ENCODE data around the gene TAGLN3.

DNA sequence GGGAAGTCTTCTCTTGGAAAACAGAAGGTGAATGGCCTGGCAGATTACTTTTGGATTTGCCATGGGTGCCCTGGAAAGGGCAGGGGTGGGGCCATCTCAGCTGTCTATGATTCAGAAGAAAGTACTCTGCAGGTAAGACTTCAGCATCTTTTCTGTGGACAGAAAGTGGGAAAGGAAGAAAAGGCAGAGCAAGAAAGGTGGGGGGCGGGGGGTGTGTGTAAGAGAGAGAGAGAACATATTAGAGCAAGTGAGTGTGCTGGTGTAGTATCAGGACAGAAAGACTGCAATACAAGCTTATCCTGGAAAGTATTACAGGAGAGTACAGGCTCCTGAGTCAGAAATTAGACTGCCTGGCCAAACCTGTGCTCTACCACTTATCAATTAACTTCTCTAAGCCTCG is 5.5 kb downstream of the TAGLN3 start:
- TF ChIP-seq, protein P1, sequence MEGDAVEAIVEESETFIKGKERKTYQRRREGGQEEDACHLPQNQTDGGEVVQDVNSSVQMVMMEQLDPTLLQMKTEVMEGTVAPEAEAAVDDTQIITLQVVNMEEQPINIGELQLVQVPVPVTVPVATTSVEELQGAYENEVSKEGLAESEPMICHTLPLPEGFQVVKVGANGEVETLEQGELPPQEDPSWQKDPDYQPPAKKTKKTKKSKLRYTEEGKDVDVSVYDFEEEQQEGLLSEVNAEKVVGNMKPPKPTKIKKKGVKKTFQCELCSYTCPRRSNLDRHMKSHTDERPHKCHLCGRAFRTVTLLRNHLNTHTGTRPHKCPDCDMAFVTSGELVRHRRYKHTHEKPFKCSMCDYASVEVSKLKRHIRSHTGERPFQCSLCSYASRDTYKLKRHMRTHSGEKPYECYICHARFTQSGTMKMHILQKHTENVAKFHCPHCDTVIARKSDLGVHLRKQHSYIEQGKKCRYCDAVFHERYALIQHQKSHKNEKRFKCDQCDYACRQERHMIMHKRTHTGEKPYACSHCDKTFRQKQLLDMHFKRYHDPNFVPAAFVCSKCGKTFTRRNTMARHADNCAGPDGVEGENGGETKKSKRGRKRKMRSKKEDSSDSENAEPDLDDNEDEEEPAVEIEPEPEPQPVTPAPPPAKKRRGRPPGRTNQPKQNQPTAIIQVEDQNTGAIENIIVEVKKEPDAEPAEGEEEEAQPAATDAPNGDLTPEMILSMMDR (IDR thresholded peaks at IDR 0.05), result no peak
- TF ChIP-seq EP300 (IDR thresholded peaks at IDR 0.05; ENCODE audit: low read depth) (no peak), POLR2AphosphoS5 (IDR thresholded peaks at IDR 0.05) (no peak), POLR2A (IDR thresholded peaks at IDR 0.05) (no peak)
